ENCODE results near the gene CRAT. TPM values are rescaled to one million over a fixed set of nuclear protein-coding genes. Genes with fewer than 3 reads are reported as not detected.

Gene CRAT
- total RNA-seq, 1 donor from 2014 or later, result 10.1 TPM

GRCh38 chr9:129108083-129108804 lies 2.3 kb downstream of the CRAT start:
- no peak for DNase-seq (ENCODE audit: low spot score)
- no peak overlapping the region for H3K4me2 ChIP-seq
- peak overlapping the region; percentile 85 for H3K4me3 Mint-ChIP-seq
- H2AFZ ChIP-seq (replicated peaks), result no peak overlapping the region
- peaks cover 3% of the 10 kb centered on the region for H3K27me3 Mint-ChIP-seq (ENCODE audit: insufficient read depth, low read depth)
- H3K79me2 ChIP-seq (ENCODE audit: low read depth), result peaks cover 16% of the 10 kb centered on the region
- H3K4me3 ChIP-seq, result no peak overlapping the region
- H3K27ac ChIP-seq, result no peak overlapping the region
- H3K4me1 Mint-ChIP-seq, result peaks cover 20% of the 10 kb centered on the region
- no peak overlapping the region for H3K27ac Mint-ChIP-seq
- peaks cover 24% of the 10 kb centered on the region for H3F3A ChIP-seq (ENCODE audit: low read depth)
- no peak for TF ChIP-seq EZH2 (IDR thresholded peaks at IDR 0.05)
- TF ChIP-seq CTCF (IDR thresholded peaks at IDR 0.05), result no peak
- no peak for TF ChIP-seq EZH2phosphoT487 (IDR thresholded peaks at IDR 0.05)
- peaks cover 5% of the 10 kb centered on the region for H3K36me3 Mint-ChIP-seq
- H3K36me3 ChIP-seq, result no peaks in the 10 kb centered on the region
- no peaks in the 10 kb centered on the region for H3K9me3 ChIP-seq (ENCODE audit: low read depth)
- no peaks in the 10 kb centered on the region for H3K4me1 ChIP-seq
- H4K20me1 ChIP-seq (ENCODE audit: low read depth), result peaks cover 8% of the 10 kb centered on the region
- H3K27me3 ChIP-seq, result peaks cover 21% of the 10 kb centered on the region
- H3K9ac ChIP-seq, result no peak overlapping the region
- no peaks in the 10 kb centered on the region for H3K9me3 Mint-ChIP-seq

- H3K27me3 Mint-ChIP-seq (ENCODE audit: insufficient read depth, low read depth), result peaks cover 4% of the 10 kb centered on the region
- Histone ChIP-seq H3K27ac (no peak overlapping the region), H3K9me3 (ENCODE audit: low read depth) (no peaks in the 10 kb centered on the region), H3F3A (ENCODE audit: low read depth) (peaks cover 22% of the 10 kb centered on the region), H4K20me1 (ENCODE audit: low read depth) (peaks cover 8% of the 10 kb centered on the region), H3K4me3 (no peak overlapping the region), H3K4me1 (no peaks in the 10 kb centered on the region), H3K4me2 (no peak overlapping the region), H3K79me2 (ENCODE audit: low read depth) (peaks cover 10% of the 10 kb centered on the region), H3K36me3 (no peaks in the 10 kb centered on the region), H2AFZ (replicated peaks) (no peak overlapping the region), H3K27me3 (peaks cover 21% of the 10 kb centered on the region), H3K9ac (no peak overlapping the region)
- peaks cover 18% of the 10 kb centered on the region for H3K4me1 Mint-ChIP-seq
- H3K9me3 Mint-ChIP-seq, result no peaks in the 10 kb centered on the region
- no peak for DNase-seq (ENCODE audit: low spot score)
- H3K36me3 Mint-ChIP-seq, result peaks cover 5% of the 10 kb centered on the region
- H3K4me3 Mint-ChIP-seq, result no peak overlapping the region
- H3K27ac Mint-ChIP-seq, result no peak overlapping the region
- no peak for TF ChIP-seq EZH2phosphoT487 (IDR thresholded peaks at IDR 0.05)
- no peak for TF ChIP-seq CTCF (IDR thresholded peaks at IDR 0.05)
- TF ChIP-seq EZH2 (IDR thresholded peaks at IDR 0.05), result no peak
Measured at GRCh38 chr9:129107651-129108050, 2.9 kb downstream of the CRAT start.

- TF ChIP-seq CTCF (IDR thresholded peaks at IDR 0.05) (no peak), EZH2phosphoT487 (IDR thresholded peaks at IDR 0.05) (no peak), EZH2 (IDR thresholded peaks at IDR 0.05) (no peak)
Measured at GRCh38 chr9:129105857-129106694, 4.5 kb downstream of the CRAT start.

More at GRCh38 chr9:129105857-129106694, 4.5 kb downstream of the CRAT start:
- Histone ChIP-seq H3K4me2 (no peak overlapping the region), H3K9me3 (ENCODE audit: low read depth) (no peaks in the 10 kb centered on the region), H3K79me2 (ENCODE audit: low read depth) (no peaks in the 10 kb centered on the region), H3F3A (ENCODE audit: low read depth) (peaks cover 8% of the 10 kb centered on the region), H3K4me1 (no peaks in the 10 kb centered on the region), H3K36me3 (no peaks in the 10 kb centered on the region), H3K27ac (no peak overlapping the region), H3K4me3 (no peak overlapping the region), H4K20me1 (ENCODE audit: low read depth) (peaks cover 8% of the 10 kb centered on the region), H2AFZ (replicated peaks) (no peak overlapping the region), H3K9ac (no peak overlapping the region), H3K27me3 (peaks cover 21% of the 10 kb centered on the region)
- H3K4me1 Mint-ChIP-seq, result peaks cover 17% of the 10 kb centered on the region
- H3K36me3 Mint-ChIP-seq, result peaks cover 2% of the 10 kb centered on the region
- no peak for DNase-seq (ENCODE audit: low spot score)
- H3K27me3 Mint-ChIP-seq (ENCODE audit: insufficient read depth, low read depth), result peaks cover 5% of the 10 kb centered on the region
- no peak overlapping the region for H3K27ac Mint-ChIP-seq
- no peaks in the 10 kb centered on the region for H3K9me3 Mint-ChIP-seq
- no peak overlapping the region for H3K4me3 Mint-ChIP-seq

Measured in neural progenitor cell (in vitro differentiated cells).